ENCODE measurements around the gene STK16. TPM values are rescaled to one million over a fixed set of nuclear protein-coding genes. Genes with fewer than 3 reads are reported as not detected.
"Not testable (repeated sequence)": the region's sequence is repeated elsewhere in the genome, so short reads cannot be mapped to it uniquely, and the experiment has no call there.

STK16 gene
- total RNA-seq, 1 donor, result 31.8 TPM

DNA sequence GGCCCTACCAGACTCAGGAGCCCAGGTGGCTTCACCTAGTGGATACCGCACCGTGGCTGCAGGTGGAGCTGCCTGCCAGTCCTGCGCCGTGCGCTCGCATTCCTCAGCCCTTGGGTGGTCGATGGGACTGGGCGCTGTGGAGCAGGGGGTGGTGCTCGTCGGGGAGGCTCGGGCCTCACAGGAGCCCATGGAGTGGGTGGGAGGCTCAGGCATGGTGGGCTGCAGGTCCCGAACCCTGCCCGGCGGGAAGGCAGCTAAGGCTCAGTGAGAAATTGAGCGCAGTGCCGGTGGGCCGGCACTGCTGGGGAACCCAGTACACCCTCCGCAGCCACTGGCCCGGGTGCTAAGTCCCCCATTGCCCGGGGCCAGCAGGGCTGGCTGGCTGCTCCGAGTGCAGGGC, 43.9 kb upstream of the STK16 start:
- H4K20me1 ChIP-seq (ENCODE audit: insufficient read depth, low read length); DNase-seq (ENCODE audit: insufficient read length, low spot score, missing footprints); H3K4me1 ChIP-seq (ENCODE audit: insufficient read depth, low read length); H3K27me3 ChIP-seq (ENCODE audit: insufficient read depth, low read length); H3K27ac ChIP-seq (ENCODE audit: low read depth, low read length); H3K79me2 ChIP-seq (ENCODE audit: insufficient read depth, low read length); H3K9me3 ChIP-seq (ENCODE audit: low read depth, low read length); H3K36me3 ChIP-seq (ENCODE audit: insufficient read depth, low read length); H3K4me2 ChIP-seq (ENCODE audit: insufficient read depth, low read length); H3K4me3 ChIP-seq (ENCODE audit: insufficient read depth, low read length); H2AFZ ChIP-seq (ENCODE audit: low read length): not testable (repeated sequence)

DNA sequence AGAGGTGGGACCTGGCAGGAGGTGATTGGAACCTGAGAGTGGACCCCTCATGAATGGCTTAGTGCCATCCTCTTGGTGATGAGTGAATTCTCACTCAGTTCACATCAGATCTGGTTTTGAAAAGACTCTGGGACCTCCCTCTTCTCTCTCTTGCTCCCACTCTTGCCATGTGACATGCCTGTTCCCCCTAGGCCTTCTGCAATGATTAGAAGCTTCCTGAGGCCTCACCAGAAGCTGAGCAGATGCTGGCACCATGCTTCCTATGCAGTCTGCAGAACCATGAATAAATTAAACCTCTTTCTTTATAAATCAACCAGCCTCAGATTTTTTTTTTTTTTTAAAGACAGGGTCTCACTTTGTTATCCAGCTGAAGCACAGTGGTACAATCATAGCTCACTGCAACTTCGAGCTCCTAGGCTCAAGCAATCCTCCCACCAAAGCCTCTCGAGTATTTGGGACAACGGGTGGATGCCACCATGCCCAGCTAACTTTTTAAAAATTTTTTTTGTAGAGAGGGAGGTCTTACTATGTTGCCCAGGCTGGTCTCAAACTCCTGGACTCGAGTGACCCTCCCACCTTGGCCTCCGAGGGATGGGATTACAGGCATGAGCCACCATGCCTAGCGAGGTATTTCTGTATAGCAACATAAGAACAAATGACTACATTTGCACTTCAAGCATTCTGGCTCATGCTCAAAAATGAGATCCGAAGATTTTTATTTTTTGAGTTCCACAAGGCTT, 40.7 kb upstream of the STK16 start:
- Histone ChIP-seq H3K4me2 (ENCODE audit: insufficient read depth, low read length) (no peak overlapping the region), H3K27ac (ENCODE audit: low read depth, low read length) (no peak overlapping the region), H3K9me3 (ENCODE audit: low read depth, low read length) (no peaks in the 10 kb centered on the region), H3K27me3 (ENCODE audit: insufficient read depth, low read length) (no peaks in the 10 kb centered on the region), H3K36me3 (ENCODE audit: insufficient read depth, low read length) (peaks cover 15% of the 10 kb centered on the region), H4K20me1 (ENCODE audit: insufficient read depth, low read length) (no peaks in the 10 kb centered on the region), H3K4me1 (ENCODE audit: insufficient read depth, low read length) (peaks cover 18% of the 10 kb centered on the region), H2AFZ (ENCODE audit: low read length) (no peak overlapping the region), H3K79me2 (ENCODE audit: insufficient read depth, low read length) (peaks cover 3% of the 10 kb centered on the region), H3K4me3 (ENCODE audit: insufficient read depth, low read length) (no peak overlapping the region)
- DNase-seq (ENCODE audit: insufficient read length, low spot score, missing footprints), result no peak
- TF ChIP-seq, protein P1, sequence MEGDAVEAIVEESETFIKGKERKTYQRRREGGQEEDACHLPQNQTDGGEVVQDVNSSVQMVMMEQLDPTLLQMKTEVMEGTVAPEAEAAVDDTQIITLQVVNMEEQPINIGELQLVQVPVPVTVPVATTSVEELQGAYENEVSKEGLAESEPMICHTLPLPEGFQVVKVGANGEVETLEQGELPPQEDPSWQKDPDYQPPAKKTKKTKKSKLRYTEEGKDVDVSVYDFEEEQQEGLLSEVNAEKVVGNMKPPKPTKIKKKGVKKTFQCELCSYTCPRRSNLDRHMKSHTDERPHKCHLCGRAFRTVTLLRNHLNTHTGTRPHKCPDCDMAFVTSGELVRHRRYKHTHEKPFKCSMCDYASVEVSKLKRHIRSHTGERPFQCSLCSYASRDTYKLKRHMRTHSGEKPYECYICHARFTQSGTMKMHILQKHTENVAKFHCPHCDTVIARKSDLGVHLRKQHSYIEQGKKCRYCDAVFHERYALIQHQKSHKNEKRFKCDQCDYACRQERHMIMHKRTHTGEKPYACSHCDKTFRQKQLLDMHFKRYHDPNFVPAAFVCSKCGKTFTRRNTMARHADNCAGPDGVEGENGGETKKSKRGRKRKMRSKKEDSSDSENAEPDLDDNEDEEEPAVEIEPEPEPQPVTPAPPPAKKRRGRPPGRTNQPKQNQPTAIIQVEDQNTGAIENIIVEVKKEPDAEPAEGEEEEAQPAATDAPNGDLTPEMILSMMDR (IDR thresholded peaks at IDR 0.05; ENCODE audit: extremely low read depth, low read depth, low read length), result no peak

DNA sequence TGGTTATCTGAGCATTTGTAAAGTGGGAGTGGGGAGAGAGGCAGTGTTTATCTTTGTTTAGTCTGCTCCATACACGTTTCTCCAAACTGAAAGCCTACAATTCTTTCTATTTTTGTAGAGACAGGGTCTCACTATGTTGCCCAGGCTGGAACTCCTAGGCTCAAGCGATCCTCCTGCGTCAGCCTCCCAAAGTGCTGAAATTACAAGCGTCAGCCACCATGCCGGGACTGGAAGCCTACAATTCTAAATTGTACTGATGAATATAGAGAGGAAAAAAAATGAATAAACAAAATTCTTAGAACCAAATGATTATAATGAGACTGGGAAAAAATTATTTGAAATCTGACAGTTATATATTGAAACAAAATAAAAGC, 40.1 kb upstream of the STK16 start:
- H3K4me1 ChIP-seq (ENCODE audit: insufficient read depth, low read length), result peaks cover 18% of the 10 kb centered on the region
- no peak overlapping the region for H2AFZ ChIP-seq (ENCODE audit: low read length)
- peaks cover 3% of the 10 kb centered on the region for H3K79me2 ChIP-seq (ENCODE audit: insufficient read depth, low read length)
- no peaks in the 10 kb centered on the region for H3K27me3 ChIP-seq (ENCODE audit: insufficient read depth, low read length)
- TF ChIP-seq, protein P1 (IDR thresholded peaks at IDR 0.05; ENCODE audit: extremely low read depth, low read depth, low read length), result no peak
- H3K36me3 ChIP-seq (ENCODE audit: insufficient read depth, low read length), result peaks cover 20% of the 10 kb centered on the region
- no peak for DNase-seq (ENCODE audit: insufficient read length, low spot score, missing footprints)
- H3K4me3 ChIP-seq (ENCODE audit: insufficient read depth, low read length), result no peak overlapping the region
- H4K20me1 ChIP-seq (ENCODE audit: insufficient read depth, low read length), result no peaks in the 10 kb centered on the region
- no peak overlapping the region for H3K27ac ChIP-seq (ENCODE audit: low read depth, low read length)
- no peak overlapping the region for H3K4me2 ChIP-seq (ENCODE audit: insufficient read depth, low read length)
- H3K9me3 ChIP-seq (ENCODE audit: low read depth, low read length), result no peaks in the 10 kb centered on the region

DNA sequence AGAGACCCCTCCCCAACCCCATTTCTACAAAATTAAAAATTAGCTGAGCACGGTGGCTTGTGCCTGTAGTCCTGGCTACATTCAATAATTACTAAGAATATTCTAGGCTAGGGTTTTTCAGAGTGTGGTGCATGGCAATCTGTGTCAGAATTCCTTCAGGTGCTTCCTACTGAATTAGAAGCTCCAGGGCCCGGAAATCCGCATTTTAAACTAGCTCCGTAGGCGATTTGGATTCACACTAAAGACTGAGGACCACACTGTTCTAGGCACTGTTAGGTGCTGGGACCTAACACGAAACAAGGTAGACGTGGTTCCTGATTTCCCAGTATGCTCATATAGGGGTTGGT, 39.3 kb upstream of the STK16 start:
- Histone ChIP-seq H3K4me3 (ENCODE audit: insufficient read depth, low read length) (peak overlapping the region; percentile 80), H3K36me3 (ENCODE audit: insufficient read depth, low read length) (peaks cover 28% of the 10 kb centered on the region), H3K27ac (ENCODE audit: low read depth, low read length) (peak overlapping the region; percentile 54), H2AFZ (ENCODE audit: low read length) (peak overlapping the region; percentile 95), H4K20me1 (ENCODE audit: insufficient read depth, low read length) (no peaks in the 10 kb centered on the region), H3K4me2 (ENCODE audit: insufficient read depth, low read length) (peak overlapping the region; percentile 100), H3K79me2 (ENCODE audit: insufficient read depth, low read length) (peaks cover 3% of the 10 kb centered on the region), H3K4me1 (ENCODE audit: insufficient read depth, low read length) (peaks cover 18% of the 10 kb centered on the region), H3K9me3 (ENCODE audit: low read depth, low read length) (no peaks in the 10 kb centered on the region), H3K27me3 (ENCODE audit: insufficient read depth, low read length) (no peaks in the 10 kb centered on the region)
- no peak for DNase-seq (ENCODE audit: insufficient read length, low spot score, missing footprints)
- TF ChIP-seq, protein P1 (IDR thresholded peaks at IDR 0.05; ENCODE audit: extremely low read depth, low read depth, low read length), result no peak

Measured in osteoblast (primary cell).